NCI-H146 (cell line): ENCODE results near the gene TMX2.
"Not testable (repeated sequence)": the region's sequence is repeated elsewhere in the genome, so short reads cannot be mapped to it uniquely, and the experiment has no call there.

ENCODE experiments used
- DNase-seq: peaks from one replicate; lab custom pipeline; 2025; lab: John Stamatoyannopoulos, UW

The TMX2 gene

GRCh38 chr11:57712256-57713150 is at the start of gene TMX2:
Gene TMX2, plus strand, starts transcription at chr11:57712593. Its CDS starts 26 bp downstream, at chr11:57712619.
- peak; percentile 98 for DNase-seq

GRCh38 chr11:57662893-57663292 is 49.5 kb upstream of the TMX2 start:
- DNase-seq: no peak

GRCh38 chr11:57663975-57664374 is 48.4 kb upstream of the TMX2 start:
- DNase-seq: no peak

- peak; percentile 98 for DNase-seq
Observed at GRCh38 chr11:57667117-57667735, 45.2 kb upstream of the TMX2 start.

GRCh38 chr11:57667736-57668433 is 44.5 kb upstream of the TMX2 start, which contains the start of gene ZDHHC5:
Gene ZDHHC5, plus strand, starts transcription at chr11:57668114. Its CDS starts 4,977 bp downstream, at chr11:57673091.
- DNase-seq: peak; percentile 99

GRCh38 chr11:57668434-57668782 is 44.0 kb upstream of the TMX2 start:
- peak; percentile 28 for DNase-seq

GRCh38 chr11:57674251-57674650 is 38.1 kb upstream of the TMX2 start:
- no peak for DNase-seq

GRCh38 chr11:57675176-57675941 is 37.0 kb upstream of the TMX2 start:
- no peak for DNase-seq

- DNase-seq: no peak
Observed at GRCh38 chr11:57679396-57679795, 33.0 kb upstream of the TMX2 start.

GRCh38 chr11:57680552-57680874 is 31.9 kb upstream of the TMX2 start:
- no peak for DNase-seq

GRCh38 chr11:57681168-57681567 is 31.2 kb upstream of the TMX2 start:
- no peak for DNase-seq

- DNase-seq: not testable (repeated sequence)
Observed at GRCh38 chr11:57690474-57690873, 21.9 kb upstream of the TMX2 start.

GRCh38 chr11:57698843-57699365 is 13.5 kb upstream of the TMX2 start:
- no peak for DNase-seq

GRCh38 chr11:57699813-57700212 is 12.6 kb upstream of the TMX2 start:
- no peak for DNase-seq

GRCh38 chr11:57700425-57700824 is 12.0 kb upstream of the TMX2 start:
- no peak for DNase-seq

- DNase-seq: no peak
Observed at GRCh38 chr11:57703341-57703740, 9.1 kb upstream of the TMX2 start.

- no peak for DNase-seq
Observed at GRCh38 chr11:57704932-57705331, 7.5 kb upstream of the TMX2 start.

GRCh38 chr11:57705432-57705831 is 7.0 kb upstream of the TMX2 start:
- DNase-seq: not testable (repeated sequence)

GRCh38 chr11:57709802-57710367 is 2.5 kb upstream of the TMX2 start:
- DNase-seq: no peak

- peak; percentile 98 for DNase-seq
Observed at GRCh38 chr11:57711414-57712255, 758 bp upstream of the TMX2 start, which contains the start of gene MED19. Gene MED19, minus strand, starts transcription at chr11:57712215. Its CDS starts 36 bp downstream, at chr11:57712179.
